ENCODE data around the gene ACAD8.

DNA sequence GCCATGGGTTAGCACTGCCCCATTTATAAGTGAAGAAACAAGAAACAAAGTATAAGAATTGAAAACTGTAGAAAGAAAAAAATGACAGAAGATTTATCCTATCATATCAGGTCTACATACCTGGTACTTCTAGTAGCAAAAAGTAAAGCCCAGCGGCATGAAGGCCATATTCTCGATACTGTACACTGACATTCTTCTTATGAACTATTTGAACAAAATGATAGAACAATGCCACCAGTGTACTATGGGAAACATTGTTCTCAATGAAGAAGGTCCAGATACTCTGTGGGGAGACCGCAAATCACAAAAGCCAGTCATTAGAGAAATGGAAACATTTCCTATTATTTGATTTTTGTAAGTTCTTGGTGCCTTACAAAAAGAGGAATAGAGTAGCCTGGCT lies 36.6 kb upstream of the ACAD8 start:
- TF ChIP-seq POLR2A (IDR thresholded peaks at IDR 0.05) (no peak), EP300 (IDR thresholded peaks at IDR 0.05) (no peak)
- TF ChIP-seq, protein P1, sequence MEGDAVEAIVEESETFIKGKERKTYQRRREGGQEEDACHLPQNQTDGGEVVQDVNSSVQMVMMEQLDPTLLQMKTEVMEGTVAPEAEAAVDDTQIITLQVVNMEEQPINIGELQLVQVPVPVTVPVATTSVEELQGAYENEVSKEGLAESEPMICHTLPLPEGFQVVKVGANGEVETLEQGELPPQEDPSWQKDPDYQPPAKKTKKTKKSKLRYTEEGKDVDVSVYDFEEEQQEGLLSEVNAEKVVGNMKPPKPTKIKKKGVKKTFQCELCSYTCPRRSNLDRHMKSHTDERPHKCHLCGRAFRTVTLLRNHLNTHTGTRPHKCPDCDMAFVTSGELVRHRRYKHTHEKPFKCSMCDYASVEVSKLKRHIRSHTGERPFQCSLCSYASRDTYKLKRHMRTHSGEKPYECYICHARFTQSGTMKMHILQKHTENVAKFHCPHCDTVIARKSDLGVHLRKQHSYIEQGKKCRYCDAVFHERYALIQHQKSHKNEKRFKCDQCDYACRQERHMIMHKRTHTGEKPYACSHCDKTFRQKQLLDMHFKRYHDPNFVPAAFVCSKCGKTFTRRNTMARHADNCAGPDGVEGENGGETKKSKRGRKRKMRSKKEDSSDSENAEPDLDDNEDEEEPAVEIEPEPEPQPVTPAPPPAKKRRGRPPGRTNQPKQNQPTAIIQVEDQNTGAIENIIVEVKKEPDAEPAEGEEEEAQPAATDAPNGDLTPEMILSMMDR (IDR thresholded peaks at IDR 0.05), result no peak
